Duodenal mucosa (tissue), 2 donors: ENCODE measurements around the gene ICAM4.
A peak's percentile ranks its signal among the peaks of the same experiment; 100 is the strongest.
"Not testable (repeated sequence)": the region's sequence is repeated elsewhere in the genome, so short reads cannot be mapped to it uniquely, and the experiment has no call there.

Source experiments
- H3K27ac ChIP-seq: one replicate; pipeline ENCODE4 v1.7.0; 2013; ENCODE audit warnings: low read depth, low read length
- H3K27me3 ChIP-seq, 2 donors: one replicate each; pipeline ENCODE4 v1.7.0; 2013; ENCODE audit warnings: low read length in 2 of 2, control low read depth in 1 of 2; ENCODE audit not compliant: insufficient read depth in 2 of 2, control insufficient read depth in 1 of 2
- H3K36me3 ChIP-seq, 2 donors: one replicate each; pipeline ENCODE4 v1.7.0; 2013; ENCODE audit warnings: low read length in 2 of 2, control low read depth in 1 of 2; ENCODE audit not compliant: insufficient read depth in 2 of 2, control insufficient read depth in 1 of 2
- H3K4me1 ChIP-seq, 2 donors: one replicate each; pipeline ENCODE4 v1.7.0; 2013; ENCODE audit warnings: low read length in 2 of 2, control low read depth in 1 of 2; ENCODE audit not compliant: insufficient read depth in 2 of 2, control insufficient read depth in 1 of 2
- H3K4me3 ChIP-seq, 2 donors: one replicate each; pipeline ENCODE4 v1.7.0; 2013; ENCODE audit warnings: low read length in 2 of 2, low read depth in 1 of 2
- H3K9ac ChIP-seq, 2 donors: one replicate each; pipeline ENCODE4 v1.7.0; 2013; ENCODE audit warnings: low read length in 2 of 2, low read depth in 1 of 2
- H3K9me3 ChIP-seq, 2 donors: one replicate each; pipeline ENCODE4 v1.7.0; 2013; ENCODE audit warnings: low read length in 2 of 2, control low read depth in 1 of 2; ENCODE audit not compliant: control insufficient read depth in 1 of 2

Gene ICAM4

GRCh38 chr19:10286803-10287737, at the start of gene ICAM4:
Gene ICAM4, plus strand, starts transcription at chr19:10286955. Its CDS starts 58 bp downstream, at chr19:10287013.
- peak within 1 kb of the TSS; percentile 11 to 37 for H3K4me3 ChIP-seq
- H3K9me3 ChIP-seq = no peaks in the 10 kb centered on the region
- H3K27me3 ChIP-seq = peaks cover 39 to 46% of the 10 kb centered on the region in 2 donors
- peaks cover 18 to 61% of the 10 kb centered on the region in 2 donors for H3K4me1 ChIP-seq
- H3K27ac ChIP-seq = no peak within 1 kb of the TSS
- peaks cover 0 to 27% of the 10 kb centered on the region in 2 donors for H3K36me3 ChIP-seq
- no peak within 1 kb of the TSS for H3K9ac ChIP-seq

GRCh38 chr19:10237702-10238101, 49.1 kb upstream of the ICAM4 start:
- no peaks in the 10 kb centered on the region for H3K9me3 ChIP-seq

GRCh38 chr19:10238172-10238783, 48.5 kb upstream of the ICAM4 start:
- Histone ChIP-seq H3K9ac (no peak overlapping the region), H3K9me3 (no peaks in the 10 kb centered on the region), H3K4me3 (no peak overlapping the region), H3K36me3 (no peaks in the 10 kb centered on the region), H3K4me1 (peaks cover 0 to 4% of the 10 kb centered on the region in 2 donors), H3K27me3 (no peaks in the 10 kb centered on the region), H3K27ac (no peak overlapping the region)

More at GRCh38 chr19:10237702-10238101, 49.1 kb upstream of the ICAM4 start:
- H3K9ac ChIP-seq = no peak overlapping the region
- H3K27ac ChIP-seq = peak overlapping the region; percentile 11
- no peaks in the 10 kb centered on the region for H3K27me3 ChIP-seq
- H3K4me3 ChIP-seq = no peak overlapping the region
- H3K4me1 ChIP-seq = peaks cover 0 to 4% of the 10 kb centered on the region in 2 donors
- H3K36me3 ChIP-seq = no peaks in the 10 kb centered on the region

GRCh38 chr19:10241826-10242449, 44.8 kb upstream of the ICAM4 start:
- H3K27me3 ChIP-seq, H3K36me3 ChIP-seq, H3K27ac ChIP-seq, H3K4me1 ChIP-seq, H3K4me3 ChIP-seq, H3K9me3 ChIP-seq, H3K9ac ChIP-seq: not testable (repeated sequence)

- H3K4me3 ChIP-seq = no peak overlapping the region
These were observed 43.1 kb upstream of the ICAM4 start for GRCh38 chr19:10243606-10244005.

GRCh38 chr19:10245189-10245939, 41.4 kb upstream of the ICAM4 start:
- Histone ChIP-seq H3K27me3 (no peaks in the 10 kb centered on the region), H3K36me3 (no peaks in the 10 kb centered on the region), H3K4me3 (no peak overlapping the region), H3K9me3 (no peaks in the 10 kb centered on the region), H3K9ac (no peak overlapping the region), H3K27ac (no peak overlapping the region), H3K4me1 (no peaks in the 10 kb centered on the region)

More at GRCh38 chr19:10243606-10244005, 43.1 kb upstream of the ICAM4 start:
- Histone ChIP-seq H3K27me3 (no peaks in the 10 kb centered on the region), H3K4me1 (no peaks in the 10 kb centered on the region), H3K36me3 (no peaks in the 10 kb centered on the region), H3K9ac (no peak overlapping the region), H3K9me3 (no peaks in the 10 kb centered on the region), H3K27ac (no peak overlapping the region)

GRCh38 chr19:10246511-10246910, 40.2 kb upstream of the ICAM4 start:
- Histone ChIP-seq H3K4me3 (no peak overlapping the region), H3K9me3 (no peaks in the 10 kb centered on the region), H3K4me1 (peaks cover 4 to 6% of the 10 kb centered on the region in 2 donors), H3K27me3 (no peaks in the 10 kb centered on the region), H3K36me3 (no peaks in the 10 kb centered on the region), H3K27ac (no peak overlapping the region), H3K9ac (no peak overlapping the region)

- H3K9ac ChIP-seq = peak within 1 kb of the TSS; percentile 71 to 73
- peaks cover 11 to 21% of the 10 kb centered on the region in 2 donors for H3K36me3 ChIP-seq
- peak within 1 kb of the TSS; percentile 85 for H3K27ac ChIP-seq
- no peaks in the 10 kb centered on the region for H3K27me3 ChIP-seq
- H3K4me3 ChIP-seq = peak within 1 kb of the TSS; percentile 78 to 82
- H3K4me1 ChIP-seq = peaks cover 10 to 14% of the 10 kb centered on the region in 2 donors
- H3K9me3 ChIP-seq = no peaks in the 10 kb centered on the region
These were observed 34.7 kb upstream of the ICAM4 start, which contains the start of gene MRPL4 for GRCh38 chr19:10251792-10252694. Gene MRPL4, plus strand, starts transcription at chr19:10252214. Its CDS starts 40 bp downstream, at chr19:10252254.

GRCh38 chr19:10252707-10253106, 34.0 kb upstream of the ICAM4 start:
- Histone ChIP-seq H3K27ac (no peak overlapping the region), H3K9ac (peak overlapping the region; percentile 71 to 73)

More at GRCh38 chr19:10252707-10253106, 34.0 kb upstream of the ICAM4 start:
- Histone ChIP-seq H3K9me3 (no peaks in the 10 kb centered on the region), H3K4me3 (peak overlapping the region; percentile 78 to 82), H3K27me3 (no peaks in the 10 kb centered on the region), H3K36me3 (peaks cover 14 to 28% of the 10 kb centered on the region in 2 donors), H3K4me1 (peaks cover 10 to 14% of the 10 kb centered on the region in 2 donors)
